H9 (cell line): Measurements from ENCODE around the gene MORN5. TPM values are rescaled to one million over a fixed set of nuclear protein-coding genes. Genes with fewer than 3 reads are reported as not detected.

Experiments
- DNase-seq: peaks from one replicate; pipeline ENCODE4 v3.0.0-alpha.2; 2017
- H2AFZ ChIP-seq: one replicate; pipeline ENCODE4 v1.6.1; 2013; ENCODE audit warnings: mild to moderate bottlenecking, low read length, control low read depth, moderate library complexity
- H2AK5ac ChIP-seq: 2 replicates; pipeline ENCODE4 v1.6.1; 2013; ENCODE audit warnings: low read length, control low read depth, mixed read lengths; ENCODE audit not compliant: insufficient read length
- H2BK120ac ChIP-seq: one replicate; pipeline ENCODE4 v1.6.1; 2013; ENCODE audit warnings: low read depth, mild to moderate bottlenecking, low read length, control low read depth, inconsistent platforms; ENCODE audit not compliant: poor library complexity, severe bottlenecking
- H2BK12ac ChIP-seq: 2 replicates; pipeline ENCODE4 v1.6.1; 2013; ENCODE audit warnings: low read length, control low read depth, mixed read lengths, low read depth; ENCODE audit not compliant: insufficient read length
- H2BK15ac ChIP-seq: 2 replicates; pipeline ENCODE4 v1.6.1; 2013; ENCODE audit warnings: low read depth, low read length, control low read depth
- H2BK20ac ChIP-seq: one replicate; pipeline ENCODE4 v1.6.1; 2013; ENCODE audit warnings: low read depth, mild to moderate bottlenecking, low read length, control low read depth, inconsistent platforms; ENCODE audit not compliant: poor library complexity, severe bottlenecking
- H2BK5ac ChIP-seq: 2 replicates; pipeline ENCODE4 v1.6.1; 2013; ENCODE audit warnings: low read length, control low read depth, mixed read lengths; ENCODE audit not compliant: insufficient read length
- H3K14ac ChIP-seq: 2 replicates; pipeline ENCODE4 v1.6.1; 2013; ENCODE audit warnings: low read length, control low read depth; ENCODE audit not compliant: insufficient read depth
- H3K18ac ChIP-seq: 2 replicates; pipeline ENCODE4 v1.6.1; 2013; ENCODE audit warnings: low read depth, mild to moderate bottlenecking, mixed read lengths, low read length, control low read depth; ENCODE audit not compliant: insufficient read length
- H3K23ac ChIP-seq: 2 replicates; pipeline ENCODE4 v1.6.1; 2013; ENCODE audit warnings: low read length, control low read depth, mixed read lengths, low read depth; ENCODE audit not compliant: insufficient read length
- H3K23me2 ChIP-seq: 2 replicates; pipeline ENCODE4 v1.6.1; 2013; ENCODE audit warnings: low read depth, mild to moderate bottlenecking, mixed read lengths, low read length, control low read depth; ENCODE audit not compliant: insufficient read length, poor library complexity, severe bottlenecking
- H3K27ac ChIP-seq: 2 replicates; pipeline ENCODE4 v1.5.1; 2013; ENCODE audit warnings: low read length, control low read depth, mixed read lengths, low read depth; ENCODE audit not compliant: insufficient read length
- H3K27me3 ChIP-seq: 2 replicates; pipeline ENCODE4 v1.6.1; 2013; ENCODE audit warnings: low read length, control low read depth, inconsistent platforms; ENCODE audit not compliant: insufficient read depth
- H3K4ac ChIP-seq: 2 replicates; pipeline ENCODE4 v1.6.1; 2013; ENCODE audit warnings: low read depth, mild to moderate bottlenecking, control low read depth, inconsistent platforms, low read length, moderate library complexity
- H3K4me1 ChIP-seq: 2 replicates; pipeline ENCODE4 v1.6.1; 2013; ENCODE audit warnings: low read length, control low read depth, inconsistent platforms; ENCODE audit not compliant: insufficient read depth
- H3K4me2 ChIP-seq: 2 replicates; pipeline ENCODE4 v1.6.1; 2013; ENCODE audit warnings: low read length, control low read depth, mixed read lengths; ENCODE audit not compliant: insufficient read length, insufficient read depth
- H3K56ac ChIP-seq: 2 replicates; pipeline ENCODE4 v1.6.1; 2013; ENCODE audit warnings: low read depth, mild to moderate bottlenecking, mixed read lengths, low read length, control low read depth; ENCODE audit not compliant: insufficient read length
- H3K79me1 ChIP-seq: 2 replicates; pipeline ENCODE4 v1.6.1; 2013; ENCODE audit warnings: low read depth, mild to moderate bottlenecking, moderate library complexity, low read length, control low read depth, inconsistent platforms; ENCODE audit not compliant: insufficient read depth, poor library complexity, severe bottlenecking
- H3K79me2 ChIP-seq: 2 replicates; pipeline ENCODE4 v1.6.1; 2013; ENCODE audit warnings: low read length, control low read depth, inconsistent platforms; ENCODE audit not compliant: insufficient read depth
- H3K9ac ChIP-seq: 2 replicates; pipeline ENCODE4 v1.6.1; 2013; ENCODE audit warnings: low read length, control low read depth, mixed read lengths; ENCODE audit not compliant: insufficient read length; ENCODE audit errors: extremely low read depth
- H3K9me3 ChIP-seq: one replicate; pipeline ENCODE4 v1.6.1; 2013; ENCODE audit warnings: low read depth, low read length, inconsistent platforms; ENCODE audit not compliant: control insufficient read depth
- H3T11ph ChIP-seq: one replicate; pipeline ENCODE4 v1.6.1; 2013; ENCODE audit warnings: mild to moderate bottlenecking, low read length, control low read depth, inconsistent platforms
- H4K20me1 ChIP-seq: one replicate; pipeline ENCODE4 v1.6.1; 2013; ENCODE audit not compliant: control insufficient read depth, insufficient read length, insufficient read depth
- H4K5ac ChIP-seq: 2 replicates; pipeline ENCODE4 v1.6.1; 2013; ENCODE audit warnings: low read depth, mild to moderate bottlenecking, mixed read lengths, low read length, control low read depth; ENCODE audit not compliant: insufficient read length
- H4K8ac ChIP-seq: replicated peaks from 2 replicates; pipeline ENCODE4 v1.6.1; 2013; ENCODE audit warnings: low read length, control low read depth, mixed read lengths, low read depth; ENCODE audit not compliant: insufficient read length
- H4K91ac ChIP-seq: 2 replicates; pipeline ENCODE4 v1.6.1; 2013; ENCODE audit warnings: low read depth, mild to moderate bottlenecking, moderate library complexity, mixed read lengths, low read length, control low read depth; ENCODE audit not compliant: insufficient read length
- H3K27ac Mint-ChIP-seq, 3 experiments: 2 replicates in 2 of 3; 3 replicates in 1 of 3; pipeline ENCODE4 v1.8.0; 2020 to 2021; ENCODE audit warnings: mixed read lengths in 3 of 3, mild to moderate bottlenecking in 1 of 3, moderate library complexity in 1 of 3
- H3K27me3 Mint-ChIP-seq: 2 replicates; pipeline ENCODE4 v1.8.0; 2021; ENCODE audit warnings: low read depth, mild to moderate bottlenecking, moderate library complexity, mixed read lengths
- H3K36me3 Mint-ChIP-seq, 3 experiments: 2 replicates in 2 of 3; 3 replicates in 1 of 3; pipeline ENCODE4 v1.8.0; 2020 to 2021; ENCODE audit warnings: low read depth in 3 of 3, mixed read lengths in 3 of 3; ENCODE audit not compliant: insufficient read depth in 1 of 3
- H3K4me1 Mint-ChIP-seq, 2 experiments: 2 replicates each; pipeline ENCODE4 v1.8.0; 2020; ENCODE audit warnings: mixed read lengths in 2 of 2
- H3K4me3 Mint-ChIP-seq, 2 experiments: 2 replicates in 1 of 2; 3 replicates in 1 of 2; pipeline ENCODE4 v1.8.0; 2020 to 2021; ENCODE audit warnings: mild to moderate bottlenecking in 2 of 2, mixed read lengths in 2 of 2, moderate library complexity in 1 of 2
- H3K9me3 Mint-ChIP-seq, 2 experiments: 2 replicates in 1 of 2; 3 replicates in 1 of 2; pipeline ENCODE4 v1.8.0; 2020; ENCODE audit warnings: mild to moderate bottlenecking in 2 of 2, mixed read lengths in 2 of 2, moderate library complexity in 1 of 2
- CTCF ChIP-seq: fragments of 200-600 bp; sonication (generic); conservative IDR thresholded peaks from 3 replicates; pipeline ENCODE4 v1.8.0; 2021; ENCODE audit warnings: antibody characterized with exemption, mild to moderate bottlenecking
- WGBS: extraction: QIAGEN DNeasy Blood & Tissue Kit; methylation state at CpG from one replicate; pipeline ENCODE4 v1.1.7; 2013; ENCODE audit warnings: missing lambda C conversion rate, low lambda C conversion rate, mixed read lengths; ENCODE audit not compliant: insufficient read length; ENCODE audit errors: extremely low coverage; 5-methylcytosine and 5-hydroxymethylcytosine counted together
- total RNA-seq: library from RNA; stranded (reverse); gene quantifications from 2 replicates; pipeline ENCODE4 v1.2.1, GENCODE V29; 2021

The MORN5 gene
- total RNA-seq, 1 experiment from 2014 or later = not detected

- Histone ChIP-seq H2BK5ac (no peak overlapping the region), H2BK120ac (no peak overlapping the region), H3K23ac (no peak overlapping the region), H4K91ac (no peak overlapping the region), H2BK20ac (no peak overlapping the region), H4K20me1 (no peaks in the 10 kb centered on the region), H2AK5ac (no peak overlapping the region), H3K14ac (no peak overlapping the region), H3K4ac (no peak overlapping the region), H3K9me3 (no peaks in the 10 kb centered on the region), H3K79me2 (no peaks in the 10 kb centered on the region), H4K5ac (no peak overlapping the region), H4K8ac (no peak overlapping the region), H3K79me1 (no peaks in the 10 kb centered on the region), H3K4me1 (no peaks in the 10 kb centered on the region), H3K27me3 (peaks cover 3% of the 10 kb centered on the region; the same call in 1 of the 2 replicates), H3K56ac (no peak overlapping the region), H2BK15ac (no peak overlapping the region), H2BK12ac (no peak overlapping the region), H3K27ac (no peak overlapping the region), H3K23me2 (peaks cover 9% of the 10 kb centered on the region), H3T11ph (no peak overlapping the region), H3K9ac (no peak overlapping the region), H3K4me2 (no peak overlapping the region), H3K18ac (no peak overlapping the region), H2AFZ (no peak overlapping the region)
- Mint-ChIP-seq H3K36me3 (no peaks in the 10 kb centered on the region), H3K4me3 (no peak overlapping the region), H3K27ac (no peak overlapping the region), H3K4me1 (peaks cover 21 to 22% of the 10 kb centered on the region in 2 experiments), H3K9me3 (no peaks in the 10 kb centered on the region), H3K27me3 (peaks cover 32% of the 10 kb centered on the region)
- WGBS = no CpG with 5 or more reads among the region's 13 CpGs
- peak; percentile 85 for DNase-seq
- peak; percentile 99 for TF ChIP-seq CTCF
Measured at GRCh38 chr9:122122903-122123632, 36.6 kb upstream of the MORN5 start.
